SKM-1 treated with dmso at 0.1 percent for 144 hours (cell line): ENCODE measurements around the gene CYBRD1.

Experiments used
- DNase-seq: peaks from one replicate; lab custom pipeline; 2025; ENCODE audit not compliant: unreplicated experiment; lab: John Stamatoyannopoulos, UW

The CYBRD1 gene

GRCh38 chr2:171595896-171596295 lies 73.6 kb downstream of the CYBRD1 start:
- DNase-seq = no peak

GRCh38 chr2:171598713-171599319 lies 76.5 kb downstream of the CYBRD1 start:
- peak; percentile 65 for DNase-seq

GRCh38 chr2:171600126-171600525 lies 77.9 kb downstream of the CYBRD1 start:
- no peak for DNase-seq

- no peak for DNase-seq
These were observed 80.1 kb downstream of the CYBRD1 start for GRCh38 chr2:171602352-171602751.
